GM12873 (cell line): Measurements from ENCODE around the gene LTB4R.

ENCODE experiments used
- CTCF ChIP-seq: IDR thresholded peaks from 2 replicates; pipeline ENCODE4 v1.5.1; 2012; ENCODE audit warnings: low read depth, mild to moderate bottlenecking, moderate library complexity, low read length, control low read depth; ENCODE audit not compliant: insufficient read depth; ENCODE audit errors: missing control alignments

Gene LTB4R

GRCh38 chr14:24356208-24356607 is 44.9 kb downstream of the LTB4R start:
- no peak for TF ChIP-seq CTCF

GRCh38 chr14:24360281-24360680 is 49.0 kb downstream of the LTB4R start:
- TF ChIP-seq CTCF = no peak

- TF ChIP-seq CTCF = no peak
Observed at GRCh38 chr14:24361326-24361725, 50.0 kb downstream of the LTB4R start.

- TF ChIP-seq CTCF = no peak
Observed at GRCh38 chr14:24362241-24362960, 51.1 kb downstream of the LTB4R start.

GRCh38 chr14:24363401-24363800 is 52.1 kb downstream of the LTB4R start:
- TF ChIP-seq CTCF = no peak

- TF ChIP-seq CTCF = no peak
Observed at GRCh38 chr14:24364841-24365240, 53.5 kb downstream of the LTB4R start.

GRCh38 chr14:24365600-24366412 is 54.5 kb downstream of the LTB4R start:
- TF ChIP-seq CTCF = peak; percentile 76
